GM23338 (cell line): Measurements from ENCODE around the gene MAGEA1. TPM values are rescaled to one million over a fixed set of nuclear protein-coding genes. Genes with fewer than 3 reads are reported as not detected.

Source experiments
- ATAC-seq: fragments of 200-7000 bp; cut with Tn5 transposase; 3 replicates; pipeline ENCODE4 v1.9.1; 2020
- DNase-seq: peaks from one replicate; pipeline ENCODE4 v3.0.0-alpha.2; 2015; ENCODE audit warnings: low spot score
- H2AFZ ChIP-seq: fragments of 200-600 bp; sonication (generic); 2 replicates; pipeline ENCODE4 v1.8.0; 2016; ENCODE audit warnings: antibody characterized with exemption, mild to moderate bottlenecking, moderate library complexity
- H3F3A ChIP-seq: fragments of 200-600 bp; sonication (generic); replicated peaks from 2 replicates; pipeline ENCODE4 v1.8.0; 2017; ENCODE audit warnings: antibody characterized with exemption, mixed run types, low read depth
- H3K27ac ChIP-seq: fragments of 200-600 bp; sonication (generic); 2 replicates; pipeline ENCODE4 v1.6.1; 2016; ENCODE audit warnings: low read depth
- H3K27me3 ChIP-seq: fragments of 200-600 bp; sonication (generic); 2 replicates; pipeline ENCODE4 v1.8.0; 2016; ENCODE audit warnings: mild to moderate bottlenecking, mixed run types, moderate library complexity; ENCODE audit not compliant: insufficient read depth
- H3K36me3 ChIP-seq: fragments of 200-600 bp; sonication (generic); 2 replicates; pipeline ENCODE4 v1.8.0; 2016; ENCODE audit warnings: mild to moderate bottlenecking; ENCODE audit not compliant: insufficient read depth
- H3K4me1 ChIP-seq: fragments of 200-600 bp; sonication (generic); 2 replicates; pipeline ENCODE4 v1.8.0; 2016; ENCODE audit warnings: mild to moderate bottlenecking, moderate library complexity; ENCODE audit not compliant: insufficient read depth
- H3K4me2 ChIP-seq: fragments of 200-600 bp; sonication (generic); 2 replicates; pipeline ENCODE4 v1.7.1; 2017; ENCODE audit warnings: mixed run types
- H3K4me3 ChIP-seq: fragments of 200-600 bp; sonication (generic); 2 replicates; pipeline ENCODE4 v1.6.1; 2016; ENCODE audit warnings: mixed run types
- H3K79me2 ChIP-seq: fragments of 200-600 bp; sonication (generic); replicated peaks from 2 replicates; pipeline ENCODE4 v1.8.0; 2017; ENCODE audit warnings: mild to moderate bottlenecking; ENCODE audit not compliant: insufficient read depth
- H3K9me2 ChIP-seq: fragments of 200-600 bp; sonication (generic); 2 replicates; pipeline ENCODE4 v1.8.0; 2017; ENCODE audit not compliant: insufficient read depth
- H4K20me1 ChIP-seq: fragments of 200-600 bp; sonication (generic); replicated peaks from 2 replicates; pipeline ENCODE4 v1.8.0; 2017; ENCODE audit warnings: mild to moderate bottlenecking; ENCODE audit not compliant: insufficient read depth
- H3K27ac Mint-ChIP-seq: 2 replicates; pipeline ENCODE4 v1.8.0; 2020; ENCODE audit warnings: inconsistent platforms, mild to moderate bottlenecking, moderate library complexity, mixed read lengths
- H3K27me3 Mint-ChIP-seq: 3 replicates; pipeline ENCODE4 v1.8.0; 2022; ENCODE audit warnings: low read depth, mild to moderate bottlenecking, moderate library complexity, mixed read lengths, inconsistent platforms; ENCODE audit not compliant: insufficient read depth, poor library complexity
- H3K36me3 Mint-ChIP-seq: 3 replicates; pipeline ENCODE4 v1.8.0; 2021; ENCODE audit warnings: low read depth, mild to moderate bottlenecking, inconsistent platforms, moderate library complexity, mixed read lengths
- H3K4me1 Mint-ChIP-seq: 3 replicates; pipeline ENCODE4 v1.8.0; 2020; ENCODE audit warnings: mild to moderate bottlenecking, inconsistent platforms, mixed read lengths
- H3K4me3 Mint-ChIP-seq: 3 replicates; pipeline ENCODE4 v1.8.0; 2021; ENCODE audit warnings: moderate library complexity, mild to moderate bottlenecking, inconsistent platforms, mixed read lengths
- H3K9me3 Mint-ChIP-seq: 3 replicates; pipeline ENCODE4 v1.8.0; 2020; ENCODE audit warnings: moderate library complexity, mild to moderate bottlenecking, inconsistent platforms, mixed read lengths
- CREB1 ChIP-seq: fragments of 250-450 bp; sonication (Bioruptor Pico); IDR thresholded peaks from 2 replicates; pipeline ENCODE4 v1.5.0; 2020; ENCODE audit warnings: low read depth, mild to moderate bottlenecking, moderate library complexity
- EZH2 ChIP-seq: fragments of 200-600 bp; sonication (generic); IDR thresholded peaks from one replicate; pipeline ENCODE4 v1.8.0; 2017; ENCODE audit warnings: antibody characterized with exemption, mild to moderate bottlenecking, low read depth; ENCODE audit not compliant: unreplicated experiment
- EZH2phosphoT487 ChIP-seq: fragments of 200-600 bp; sonication (generic); IDR thresholded peaks from one replicate; pipeline ENCODE4 v1.8.1; 2018; ENCODE audit warnings: antibody characterized with exemption; ENCODE audit not compliant: unreplicated experiment
- JUNB ChIP-seq: IDR thresholded peaks from one replicate; pipeline ENCODE4 v1.6.1; 2016; ENCODE audit warnings: antibody characterized with exemption; ENCODE audit not compliant: unreplicated experiment
- NANOG ChIP-seq: IDR thresholded peaks from 2 replicates; pipeline ENCODE4 v1.6.1; 2016; ENCODE audit warnings: antibody characterized with exemption, borderline replicate concordance
- POLR2AphosphoS5 ChIP-seq: IDR thresholded peaks from 2 replicates; pipeline ENCODE4 v1.6.1; 2016; ENCODE audit warnings: antibody characterized with exemption, low read depth
- STAT1 ChIP-seq: IDR thresholded peaks from one replicate; pipeline ENCODE4 v1.6.1; 2016; ENCODE audit warnings: antibody characterized with exemption; ENCODE audit not compliant: unreplicated experiment
- ZNF114 ChIP-seq: fragments of 250-450 bp; sonication (Bioruptor Pico); IDR thresholded peaks from 2 replicates; pipeline ENCODE4 v1.5.0; 2020; ENCODE audit warnings: mild to moderate bottlenecking, moderate library complexity
- ZNF331 ChIP-seq: fragments of 250-450 bp; sonication (Bioruptor Pico); IDR thresholded peaks from 2 replicates; pipeline ENCODE4 v1.5.0; 2020; ENCODE audit warnings: low read depth, mild to moderate bottlenecking, moderate library complexity
- ZNF462 ChIP-seq: fragments of 250-450 bp; sonication (Bioruptor Pico); IDR thresholded peaks from 2 replicates; pipeline ENCODE4 v1.5.0; 2020; ENCODE audit warnings: mild to moderate bottlenecking, moderate library complexity
- polyA plus RNA-seq: library from polyadenylated mRNA; unstranded; fragments of >200 nt; fragmentation: Nextera tagmentation; extraction: Ambion mirVana; gene quantifications from 2 replicates; pipeline ENCODE4 v1.2.1, GENCODE V29; 2016
- total RNA-seq: library from RNA; depleted of rRNA; stranded (reverse); fragments of >200 nt; shearing (Covaris generic); gene quantifications from 2 replicates; pipeline ENCODE4 v1.2.3, GENCODE V29; 2014
- TF ChIP-seq, protein P1 (sequence below): IDR thresholded peaks from 2 replicates; pipeline ENCODE4 v1.6.1; 2016; ENCODE audit warnings: antibody characterized with exemption
- TF ChIP-seq, protein P2 (sequence below), 2 experiments: fragments of 200-600 bp in 1 of 2; sonication (generic) in 1 of 2; conservative IDR thresholded peaks; 2 replicates each; pipeline versions ENCODE4 v1.5.1 to v1.6.1; 2016 to 2017; ENCODE audit warnings: antibody characterized with exemption in 2 of 2, low read depth in 2 of 2, mild to moderate bottlenecking in 2 of 2, moderate library complexity in 1 of 2

The MAGEA1 gene
- total and polyA plus RNA-seq, 2 experiments from 2014 or later: not detected

DNA sequence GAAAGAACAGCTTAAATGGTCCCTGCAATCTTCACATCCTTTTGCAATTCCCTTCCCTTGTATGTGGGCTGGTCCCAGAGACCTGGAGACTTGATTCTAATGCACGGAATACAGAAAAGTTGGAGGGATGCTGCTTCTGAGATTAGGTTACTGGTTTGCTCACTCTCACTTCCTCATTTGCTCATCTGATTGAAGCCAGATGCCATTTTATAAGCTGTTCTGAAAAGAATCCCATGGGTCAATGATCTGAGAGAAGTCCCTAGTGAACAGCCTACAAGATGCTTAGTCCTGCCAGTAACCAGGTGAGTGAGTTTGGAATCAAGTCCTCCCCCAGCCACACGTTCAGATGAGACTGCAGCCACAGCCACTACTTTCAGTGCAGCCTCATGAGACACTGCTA lies 35.9 kb downstream of the MAGEA1 start:
- no peaks in the 10 kb centered on the region for H3K9me2 ChIP-seq
- Mint-ChIP-seq H3K9me3 (peaks cover 7% of the 10 kb centered on the region), H3K36me3 (no peaks in the 10 kb centered on the region), H3K4me1 (no peaks in the 10 kb centered on the region), H3K4me3 (no peak overlapping the region), H3K27ac (no peak overlapping the region), H3K27me3 (peaks cover 2% of the 10 kb centered on the region)
- no peaks in the 10 kb centered on the region for H3K36me3 ChIP-seq
- TF ChIP-seq CREB1 (CRISPR knock-in tag) (no peak), POLR2AphosphoS5 (no peak), STAT1 (no peak), ZNF114 (CRISPR knock-in tag) (no peak), EZH2 (no peak)
- H3K79me2 ChIP-seq: no peaks in the 10 kb centered on the region
- DNase-seq (no peak), ATAC-seq (no peak)
- H3K4me2 ChIP-seq: no peak overlapping the region
- no peak overlapping the region for H2AFZ ChIP-seq
- H3K4me3 ChIP-seq: no peak overlapping the region
- no peak overlapping the region for H3K27ac ChIP-seq
- no peaks in the 10 kb centered on the region for H3F3A ChIP-seq
- H4K20me1 ChIP-seq: no peaks in the 10 kb centered on the region
- no peaks in the 10 kb centered on the region for H3K27me3 ChIP-seq
- no peaks in the 10 kb centered on the region for H3K4me1 ChIP-seq

DNA sequence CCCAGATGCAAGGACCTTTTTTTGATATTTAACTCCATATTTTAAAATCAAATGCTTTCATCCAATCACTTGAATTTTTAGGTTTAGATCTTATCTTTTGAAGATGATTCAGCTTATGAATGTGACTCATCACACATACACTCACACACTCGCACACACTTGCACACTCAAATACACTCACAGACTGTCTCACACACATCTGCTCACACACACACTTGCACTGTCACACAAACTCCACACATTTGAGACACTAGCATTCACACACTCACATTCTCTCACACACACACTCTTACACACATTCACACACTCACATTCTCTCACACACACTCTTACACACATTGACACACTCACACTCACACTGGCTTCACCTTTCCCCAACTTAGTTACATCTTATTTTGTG lies 37.8 kb downstream of the MAGEA1 start:
- Histone ChIP-seq H3K9me2 (no peaks in the 10 kb centered on the region), H3K27ac (no peak overlapping the region), H3K4me3 (no peak overlapping the region), H3K79me2 (no peaks in the 10 kb centered on the region), H4K20me1 (no peaks in the 10 kb centered on the region), H3K27me3 (no peaks in the 10 kb centered on the region), H3F3A (no peaks in the 10 kb centered on the region), H3K4me1 (no peaks in the 10 kb centered on the region), H2AFZ (no peak overlapping the region), H3K4me2 (no peak overlapping the region), H3K36me3 (no peaks in the 10 kb centered on the region)
- Mint-ChIP-seq H3K27me3 (no peaks in the 10 kb centered on the region), H3K27ac (no peak overlapping the region), H3K4me1 (no peaks in the 10 kb centered on the region), H3K4me3 (no peak overlapping the region), H3K9me3 (no peaks in the 10 kb centered on the region; the same call in 2 of the 3 replicates), H3K36me3 (no peaks in the 10 kb centered on the region)
- ATAC-seq: no peak
- DNase-seq: no peak
- no peak for TF ChIP-seq NANOG
- no peak for TF ChIP-seq EZH2phosphoT487
- no peak for TF ChIP-seq ZNF462 (CRISPR knock-in tag)
- TF ChIP-seq, protein P1, sequence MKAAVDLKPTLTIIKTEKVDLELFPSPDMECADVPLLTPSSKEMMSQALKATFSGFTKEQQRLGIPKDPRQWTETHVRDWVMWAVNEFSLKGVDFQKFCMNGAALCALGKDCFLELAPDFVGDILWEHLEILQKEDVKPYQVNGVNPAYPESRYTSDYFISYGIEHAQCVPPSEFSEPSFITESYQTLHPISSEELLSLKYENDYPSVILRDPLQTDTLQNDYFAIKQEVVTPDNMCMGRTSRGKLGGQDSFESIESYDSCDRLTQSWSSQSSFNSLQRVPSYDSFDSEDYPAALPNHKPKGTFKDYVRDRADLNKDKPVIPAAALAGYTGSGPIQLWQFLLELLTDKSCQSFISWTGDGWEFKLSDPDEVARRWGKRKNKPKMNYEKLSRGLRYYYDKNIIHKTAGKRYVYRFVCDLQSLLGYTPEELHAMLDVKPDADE: no peak
- TF ChIP-seq, protein P2, sequence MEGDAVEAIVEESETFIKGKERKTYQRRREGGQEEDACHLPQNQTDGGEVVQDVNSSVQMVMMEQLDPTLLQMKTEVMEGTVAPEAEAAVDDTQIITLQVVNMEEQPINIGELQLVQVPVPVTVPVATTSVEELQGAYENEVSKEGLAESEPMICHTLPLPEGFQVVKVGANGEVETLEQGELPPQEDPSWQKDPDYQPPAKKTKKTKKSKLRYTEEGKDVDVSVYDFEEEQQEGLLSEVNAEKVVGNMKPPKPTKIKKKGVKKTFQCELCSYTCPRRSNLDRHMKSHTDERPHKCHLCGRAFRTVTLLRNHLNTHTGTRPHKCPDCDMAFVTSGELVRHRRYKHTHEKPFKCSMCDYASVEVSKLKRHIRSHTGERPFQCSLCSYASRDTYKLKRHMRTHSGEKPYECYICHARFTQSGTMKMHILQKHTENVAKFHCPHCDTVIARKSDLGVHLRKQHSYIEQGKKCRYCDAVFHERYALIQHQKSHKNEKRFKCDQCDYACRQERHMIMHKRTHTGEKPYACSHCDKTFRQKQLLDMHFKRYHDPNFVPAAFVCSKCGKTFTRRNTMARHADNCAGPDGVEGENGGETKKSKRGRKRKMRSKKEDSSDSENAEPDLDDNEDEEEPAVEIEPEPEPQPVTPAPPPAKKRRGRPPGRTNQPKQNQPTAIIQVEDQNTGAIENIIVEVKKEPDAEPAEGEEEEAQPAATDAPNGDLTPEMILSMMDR (conservative IDR thresholded peaks at IDR 0.05; ENCODE audit: low read depth in 2 of 2): no peak
- no peak for TF ChIP-seq POLR2AphosphoS5
- no peak for TF ChIP-seq ZNF114 (CRISPR knock-in tag)
- TF ChIP-seq STAT1: no peak
- TF ChIP-seq CREB1 (CRISPR knock-in tag): no peak
- no peak for TF ChIP-seq ZNF331 (CRISPR knock-in tag)
- TF ChIP-seq JUNB: no peak
- TF ChIP-seq EZH2: no peak
